Lung (tissue), 12 donors: Measurements from ENCODE around the gene FAM241B. TPM values are rescaled to one million over a fixed set of nuclear protein-coding genes. Genes with fewer than 3 reads are reported as not detected.

ENCODE experiments used
- ATAC-seq: fragments of 200-7000 bp; cut with Tn5 transposase; one replicate; pipeline ENCODE4 v1.9.1; 2020; ENCODE audit warnings: moderate number of reproducible peaks; ENCODE audit not compliant: insufficient read depth, low FRiP score
- DNase-seq, 3 donors: peaks; one replicate each; pipeline ENCODE4 v3.0.0-alpha.2; 2013 to 2017
- H3K27ac ChIP-seq, 2 donors: one replicate each; pipeline ENCODE4 v1.5.1; 2013; ENCODE audit warnings: mild to moderate bottlenecking in 2 of 2, moderate library complexity in 2 of 2, control low read depth in 1 of 2, inconsistent platforms in 1 of 2, low read depth in 1 of 2, low read length in 1 of 2
- H3K27me3 ChIP-seq, 3 donors: one replicate each; pipeline ENCODE4 v1.5.1; 2013; ENCODE audit warnings: low read length in 2 of 3; ENCODE audit not compliant: control insufficient read depth in 3 of 3, insufficient read depth in 3 of 3
- H3K36me3 ChIP-seq, 4 donors: one replicate each; pipeline ENCODE4 v1.5.1; 2013; ENCODE audit warnings: low read length in 4 of 4, mild to moderate bottlenecking in 1 of 4, moderate library complexity in 1 of 4; ENCODE audit not compliant: control insufficient read depth in 4 of 4, insufficient read depth in 4 of 4
- H3K4me1 ChIP-seq, 5 donors: one replicate each; pipeline ENCODE4 v1.5.1; 2013; ENCODE audit warnings: low read length in 5 of 5, mild to moderate bottlenecking in 2 of 5, moderate library complexity in 1 of 5; ENCODE audit not compliant: control insufficient read depth in 5 of 5, insufficient read depth in 5 of 5
- H3K4me3 ChIP-seq: one replicate; pipeline ENCODE4 v1.5.1; 2013; ENCODE audit warnings: mild to moderate bottlenecking, control low read depth, moderate library complexity
- H3K9ac ChIP-seq, 2 donors: one replicate each; pipeline ENCODE4 v1.5.1; 2013; ENCODE audit warnings: low read length in 2 of 2, control low read depth in 1 of 2; ENCODE audit not compliant: insufficient read depth in 1 of 2
- H3K9me3 ChIP-seq, 4 donors: one replicate each; pipeline ENCODE4 v1.5.1; 2013; ENCODE audit warnings: low read length in 3 of 4, mild to moderate bottlenecking in 1 of 4, moderate library complexity in 1 of 4; ENCODE audit not compliant: control insufficient read depth in 4 of 4, insufficient read depth in 3 of 4
- WGBS, 2 donors: extraction: QIAGEN DNeasy Blood & Tissue Kit; methylation state at CpG; one replicate each; pipeline ENCODE4 v1.1.7; 2013; 5-methylcytosine and 5-hydroxymethylcytosine counted together
- polyA plus RNA-seq, 2 donors: library from polyadenylated mRNA; stranded (reverse); fragments of 200-250 nt; gene quantifications; one replicate each; pipeline ENCODE4 v1.2.1, GENCODE V29; 2013
- total RNA-seq, 2 donors: library from RNA; depleted of rRNA in 1 of 2; stranded (reverse); fragments of >200 nt in 1 of 2; gene quantifications; one replicate each; pipeline ENCODE4 v1.2.1, GENCODE V29; 2014 to 2021
- TF ChIP-seq, protein P1 (sequence below): IDR thresholded peaks from 2 replicates; pipeline ENCODE4 v1.5.1; 2012; ENCODE audit warnings: mild to moderate bottlenecking; ENCODE audit errors: control extremely low read depth, extremely low read depth
- donor health status: control.
- donor health status: control.
- donor health status: Bipolar disorder and iron deficiency.
- donor health status: healthy.
- donor health status: DM: yes; HTN: yes; CAD: no.

The FAM241B gene
- total and polyA plus RNA-seq, 4 donors = 1.5 to 12.2 (median 8.4) TPM

- TF ChIP-seq, protein P1, sequence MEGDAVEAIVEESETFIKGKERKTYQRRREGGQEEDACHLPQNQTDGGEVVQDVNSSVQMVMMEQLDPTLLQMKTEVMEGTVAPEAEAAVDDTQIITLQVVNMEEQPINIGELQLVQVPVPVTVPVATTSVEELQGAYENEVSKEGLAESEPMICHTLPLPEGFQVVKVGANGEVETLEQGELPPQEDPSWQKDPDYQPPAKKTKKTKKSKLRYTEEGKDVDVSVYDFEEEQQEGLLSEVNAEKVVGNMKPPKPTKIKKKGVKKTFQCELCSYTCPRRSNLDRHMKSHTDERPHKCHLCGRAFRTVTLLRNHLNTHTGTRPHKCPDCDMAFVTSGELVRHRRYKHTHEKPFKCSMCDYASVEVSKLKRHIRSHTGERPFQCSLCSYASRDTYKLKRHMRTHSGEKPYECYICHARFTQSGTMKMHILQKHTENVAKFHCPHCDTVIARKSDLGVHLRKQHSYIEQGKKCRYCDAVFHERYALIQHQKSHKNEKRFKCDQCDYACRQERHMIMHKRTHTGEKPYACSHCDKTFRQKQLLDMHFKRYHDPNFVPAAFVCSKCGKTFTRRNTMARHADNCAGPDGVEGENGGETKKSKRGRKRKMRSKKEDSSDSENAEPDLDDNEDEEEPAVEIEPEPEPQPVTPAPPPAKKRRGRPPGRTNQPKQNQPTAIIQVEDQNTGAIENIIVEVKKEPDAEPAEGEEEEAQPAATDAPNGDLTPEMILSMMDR = no peak
- WGBS, 2 donors = 72 to 86% methylated on average over 4 of the region's 4 CpGs
- peaks cover 0 to 21% (median 0%) of the 10 kb centered on the region in 5 donors for H3K4me1 ChIP-seq
- no peak overlapping the region for H3K27ac ChIP-seq
- DNase-seq (no peak), ATAC-seq (no peak)
- H3K9ac ChIP-seq = no peak overlapping the region
- no peaks in the 10 kb centered on the region for H3K36me3 ChIP-seq
- H3K9me3 ChIP-seq = peaks cover 0 to 6% (median 0%) of the 10 kb centered on the region in 4 donors
- no peak overlapping the region for H3K4me3 ChIP-seq
- peaks cover 0 to 5% (median 2%) of the 10 kb centered on the region in 3 donors for H3K27me3 ChIP-seq
These were observed 46.3 kb downstream of the FAM241B start for GRCh38 chr10:69676301-69676700.

DNA sequence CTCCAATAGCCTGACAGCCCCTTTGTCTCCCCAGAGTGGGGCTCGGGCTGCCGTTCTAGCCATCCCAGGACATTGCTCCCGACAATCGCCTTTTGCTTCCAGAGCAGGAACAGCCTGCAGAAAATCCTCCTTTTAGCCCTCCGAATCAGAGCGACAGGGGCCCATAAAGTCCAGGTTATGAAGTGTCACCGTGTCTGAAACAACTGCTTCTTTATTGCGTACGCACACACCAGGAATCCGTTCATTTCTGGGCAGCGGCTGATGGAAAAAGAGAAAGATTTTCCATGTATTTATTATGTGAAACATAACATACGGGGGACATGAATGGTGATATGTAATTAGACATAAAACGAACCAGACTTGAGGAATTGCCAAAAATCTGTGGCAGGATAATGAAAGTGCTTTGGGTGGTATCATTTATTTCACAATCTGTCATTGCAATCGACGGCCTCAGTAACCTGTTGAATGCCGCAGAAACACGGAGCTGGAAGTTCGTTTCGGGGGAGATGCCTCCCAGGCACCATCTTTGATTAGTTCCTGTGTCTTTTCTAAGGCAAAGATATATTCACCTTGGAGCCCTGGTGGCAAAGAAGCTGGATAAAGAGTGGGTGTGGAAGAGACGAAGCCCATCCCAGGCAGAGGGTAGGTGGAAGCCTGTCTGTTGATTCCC lies 48.1 kb downstream of the FAM241B start:
- Histone ChIP-seq H3K36me3 (no peaks in the 10 kb centered on the region), H3K27ac (no peak overlapping the region), H3K4me3 (no peak overlapping the region), H3K4me1 (peaks cover 0 to 21% (median 0%) of the 10 kb centered on the region in 5 donors), H3K9ac (no peak overlapping the region), H3K27me3 (peaks cover 0 to 5% (median 2%) of the 10 kb centered on the region in 3 donors), H3K9me3 (peaks cover 0 to 6% (median 0%) of the 10 kb centered on the region in 4 donors)
- ATAC-seq (no peak), DNase-seq (peak; percentile 87 to 98 (median 97))
- TF ChIP-seq, protein P1 = no peak
- WGBS, 2 donors = 65 to 68% methylated on average over 20 of the region's 20 CpGs

- DNase-seq (no peak), ATAC-seq (no peak)
- Histone ChIP-seq H3K9me3 (peaks cover 0 to 4% (median 0%) of the 10 kb centered on the region in 4 donors), H3K4me1 (peaks cover 0 to 23% (median 0%) of the 10 kb centered on the region in 5 donors), H3K9ac (no peak overlapping the region), H3K27ac (no peak overlapping the region), H3K36me3 (no peaks in the 10 kb centered on the region), H3K4me3 (no peak overlapping the region), H3K27me3 (peaks cover 0 to 5% (median 2%) of the 10 kb centered on the region in 3 donors)
- 72 to 79% methylated on average over 9 of the region's 9 CpGs for WGBS, 2 donors
- TF ChIP-seq, protein P1 = no peak
These were observed 49.7 kb downstream of the FAM241B start for GRCh38 chr10:69679736-69680135.

- Histone ChIP-seq H3K9ac (no peak overlapping the region), H3K9me3 (peaks cover 0 to 3% (median 0%) of the 10 kb centered on the region in 4 donors), H3K27ac (no peak overlapping the region), H3K4me1 (peaks cover 0 to 27% (median 0%) of the 10 kb centered on the region in 5 donors), H3K27me3 (peaks cover 0 to 5% (median 2%) of the 10 kb centered on the region in 3 donors), H3K4me3 (no peak overlapping the region), H3K36me3 (no peaks in the 10 kb centered on the region)
- ATAC-seq (no peak), DNase-seq (no peak)
- TF ChIP-seq, protein P1 = no peak
- 67 to 70% methylated on average over 4 of the region's 4 CpGs for WGBS, 2 donors
These were observed 50.6 kb downstream of the FAM241B start for GRCh38 chr10:69680610-69681009.
